K562 treated with DMSO at 1 percent for 4 hours (cell line): Measurements from ENCODE around the gene METTL24. TPM values are rescaled to one million over a fixed set of nuclear protein-coding genes. Genes with fewer than 3 reads are reported as not detected.

Experiments used
- total RNA-seq: library from RNA; unstranded; fragments of 300-600 nt; gene quantifications from 2 replicates; pipeline ENCODE4 v1.2.3, GENCODE V29; 2022; ENCODE audit not compliant: insufficient read depth

METTL24 gene
- not detected in 2 replicates for total RNA-seq

DNA sequence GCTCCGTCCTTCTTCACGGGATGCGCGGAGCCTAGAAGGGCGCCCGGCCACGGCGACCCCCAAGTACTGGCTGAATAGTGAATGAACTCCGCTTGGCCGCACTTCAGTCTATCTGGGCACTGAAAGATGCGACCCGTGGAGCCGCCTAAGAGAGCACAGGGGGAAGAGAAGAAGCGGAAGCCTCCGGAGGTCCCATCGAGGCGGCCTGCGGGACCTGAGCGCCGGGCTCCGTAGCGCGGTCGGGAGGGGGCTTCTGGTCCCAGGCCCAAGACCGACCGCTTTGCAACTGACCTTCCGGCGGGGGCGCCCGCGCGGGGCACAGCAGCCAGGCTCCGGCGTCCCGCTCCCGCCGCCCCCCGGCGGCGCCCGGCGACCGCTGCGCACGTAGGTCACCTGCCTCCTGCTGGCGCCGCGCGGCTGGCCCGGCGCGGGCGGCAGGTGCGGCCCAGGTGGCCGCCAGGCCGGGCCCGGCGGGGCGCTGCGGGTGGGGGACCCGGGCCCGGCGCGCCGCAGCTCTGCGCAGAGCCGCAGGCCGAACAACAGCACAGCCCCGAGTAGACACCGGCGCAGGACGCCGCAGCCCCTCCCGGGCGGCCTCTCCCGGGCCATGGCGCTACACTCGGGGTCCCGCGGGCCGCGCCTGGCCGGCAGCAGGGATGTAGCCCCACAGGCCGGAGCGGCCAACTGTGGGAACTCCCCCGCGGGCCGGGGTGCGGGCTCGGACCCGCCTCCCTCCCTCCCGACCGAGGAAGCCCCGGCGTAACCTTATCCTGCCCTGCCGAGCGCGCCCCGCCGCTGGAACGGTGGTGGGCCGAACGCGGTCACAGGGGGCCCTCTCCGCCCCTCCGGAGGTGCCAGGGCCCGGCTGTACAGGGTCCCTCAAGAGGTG, at the start of gene METTL24:
Gene METTL24 (minus strand): TSS at position 686 of the 889 bp plus-strand sequence. CDS start 77 bp downstream, at position 609.

Other genes starting within 250 kb of the METTL24 start
- 7.2 and 16.5 TPM in 2 replicates for gene WASF1, start 178.7 kb downstream of the METTL24 start, total RNA-seq
- gene CDC40, start 177.9 kb downstream of the METTL24 start, total RNA-seq: 8.6 and 11.0 TPM in 2 replicates
- gene DDO, start 57.2 kb upstream of the METTL24 start, total RNA-seq: 1.2 TPM in 1 of 2 replicates, not detected in the other
- not detected in 2 replicates for gene SLC22A16, start 118.3 kb upstream of the METTL24 start, total RNA-seq